GM18951 (cell line): ENCODE results near the gene COLGALT1.
"Not testable (repeated sequence)": the region's sequence is repeated elsewhere in the genome, so short reads cannot be mapped to it uniquely, and the experiment has no call there.

ENCODE experiments used
- POLR2A ChIP-seq: IDR thresholded peaks from 4 replicates; pipeline ENCODE4 v1.6.1; 2011; ENCODE audit warnings: mild to moderate bottlenecking; ENCODE audit not compliant: insufficient read length, insufficient read depth; ENCODE audit errors: extremely low read depth
- in situ Hi-C: fragments of 300-500 bp; cut with MboI; formaldehyde crosslinking; loops from one replicate; pipeline ENCODE4 v1.12.0; 2022; ENCODE audit warnings: low sequenced_read_pairs, mixed read lengths, inconsistent platforms; ENCODE audit not compliant: unreplicated experiment

COLGALT1 gene

DNA sequence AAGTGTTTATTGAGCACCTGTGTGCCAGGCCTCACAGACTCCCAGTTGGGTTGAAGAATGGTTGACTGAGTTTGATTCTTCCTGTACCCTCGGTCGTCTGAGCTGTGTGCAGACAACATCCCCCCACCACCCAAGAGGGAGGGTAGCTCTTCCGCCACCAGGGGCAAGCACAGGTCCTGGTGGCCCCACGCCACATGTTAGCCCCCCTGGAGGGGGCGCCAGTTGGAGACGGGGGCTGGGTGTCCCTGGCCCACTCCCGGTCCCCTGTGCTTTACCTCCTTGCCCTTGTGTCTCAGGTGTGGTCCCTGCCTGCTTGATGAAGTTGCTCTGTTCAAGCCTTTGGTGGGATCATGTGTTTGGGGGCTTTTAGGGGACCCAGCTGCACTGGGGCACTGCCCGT is 27.2 kb downstream of the COLGALT1 start:
- no peak for TF ChIP-seq POLR2A
- in situ Hi-C loops, result no loop called here

DNA sequence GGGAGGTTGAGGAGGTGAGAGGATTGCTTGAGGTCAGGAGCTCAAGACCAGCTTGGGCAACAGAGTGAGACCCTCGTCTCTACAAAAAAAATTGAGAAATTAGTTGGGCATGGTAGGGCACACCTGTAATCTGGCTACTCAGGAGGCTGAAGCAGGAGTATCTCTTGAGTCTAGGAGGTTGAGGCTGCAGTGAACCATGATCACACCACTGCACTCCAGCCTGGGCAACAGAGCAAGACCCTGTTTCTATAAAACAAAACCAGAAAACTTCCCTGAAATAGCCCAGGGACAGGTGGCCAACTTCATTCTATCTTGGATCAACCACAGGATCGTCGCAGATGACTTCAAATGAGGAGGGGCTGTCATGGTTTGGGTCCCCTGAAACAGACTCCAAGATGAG is 28.7 kb downstream of the COLGALT1 start:
- no peak for TF ChIP-seq POLR2A
- in situ Hi-C loops, result no loop called here

- in situ Hi-C loops, result not testable (repeated sequence)
Measured at GRCh38 chr19:17585395-17585794, 29.9 kb downstream of the COLGALT1 start.

DNA sequence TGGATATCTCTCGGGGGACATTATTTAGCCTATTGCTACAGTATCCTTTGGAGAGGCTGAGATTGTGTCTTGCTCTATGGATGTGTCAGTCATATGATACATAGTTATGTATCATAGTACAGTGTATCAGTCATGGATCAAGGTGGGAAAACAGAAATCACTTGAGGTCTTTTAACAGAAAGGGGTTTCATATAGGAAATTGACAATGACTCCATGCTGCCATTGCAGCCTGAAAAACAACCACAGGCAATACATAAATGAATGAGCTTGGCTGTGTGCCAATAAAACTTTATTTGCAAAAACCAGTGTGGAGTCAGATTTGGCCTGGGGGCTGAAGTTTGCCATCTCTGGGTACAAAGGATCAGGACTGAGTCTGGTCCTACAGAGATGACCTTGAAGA is 35.4 kb downstream of the COLGALT1 start:
- no peak for TF ChIP-seq POLR2A
- in situ Hi-C loops, result no loop called here

DNA sequence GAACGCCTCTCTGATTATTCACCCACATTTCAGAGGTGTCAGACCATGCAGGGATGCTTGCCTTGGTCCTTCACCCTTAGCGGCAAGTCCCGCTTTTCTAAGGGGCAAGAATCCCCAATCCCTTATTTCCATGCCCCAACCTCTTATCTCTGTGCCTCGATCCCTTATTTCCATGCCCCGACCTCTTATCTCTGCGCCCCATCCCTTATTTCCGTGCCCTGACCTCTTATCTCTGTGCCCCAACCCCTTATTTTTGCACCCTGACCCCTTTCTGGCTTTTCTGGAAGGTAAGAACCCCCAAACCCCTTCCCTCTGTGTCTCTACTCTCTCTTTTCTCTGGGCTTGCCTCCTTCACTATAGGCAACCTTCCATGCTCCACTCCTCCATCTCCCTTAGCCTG is 38.8 kb downstream of the COLGALT1 start:
- in situ Hi-C loops, result not testable (repeated sequence)

- in situ Hi-C loops, result not testable (repeated sequence)
Measured at GRCh38 chr19:17598063-17598462, 42.6 kb downstream of the COLGALT1 start.

DNA sequence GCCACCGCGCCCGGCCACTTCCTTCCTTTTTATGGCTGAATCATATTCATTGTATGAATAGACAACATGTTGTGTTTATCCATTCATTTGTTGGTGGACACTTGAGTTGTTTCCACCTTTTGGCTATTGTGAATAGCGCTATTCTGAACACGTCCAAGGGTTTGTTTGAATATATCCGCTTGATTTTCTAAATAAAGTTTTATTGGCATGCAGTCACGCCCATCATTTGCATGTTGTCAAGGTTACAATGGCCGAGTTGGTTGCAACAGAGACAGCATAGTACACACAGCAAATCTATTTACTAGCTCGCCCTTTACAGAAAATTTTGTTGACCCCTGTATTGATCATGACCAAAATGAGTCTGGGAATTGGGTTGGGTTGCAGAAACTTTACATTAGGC is 43.5 kb downstream of the COLGALT1 start:
- in situ Hi-C loops, result no loop called here
- no peak for TF ChIP-seq POLR2A

DNA sequence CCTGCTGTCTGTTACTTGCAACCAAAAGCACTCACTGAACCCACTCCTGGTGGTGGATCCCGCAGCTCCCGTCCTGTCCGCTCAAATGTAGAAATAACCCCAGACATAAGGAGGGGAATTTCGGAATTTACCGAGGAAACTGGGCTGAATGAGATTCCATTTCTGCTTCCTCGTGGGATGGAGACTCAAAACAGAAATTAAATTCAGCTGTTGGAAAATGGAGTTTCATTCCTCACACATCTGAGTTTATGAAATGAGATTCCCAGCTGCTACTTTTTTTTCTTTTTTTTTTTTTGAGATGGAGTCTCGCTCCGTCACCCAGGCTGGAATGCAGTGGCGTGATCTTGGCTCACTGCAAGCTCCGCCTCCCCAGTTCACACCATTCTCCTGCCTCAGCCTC is 44.3 kb downstream of the COLGALT1 start:
- in situ Hi-C loops, result no loop called here

DNA sequence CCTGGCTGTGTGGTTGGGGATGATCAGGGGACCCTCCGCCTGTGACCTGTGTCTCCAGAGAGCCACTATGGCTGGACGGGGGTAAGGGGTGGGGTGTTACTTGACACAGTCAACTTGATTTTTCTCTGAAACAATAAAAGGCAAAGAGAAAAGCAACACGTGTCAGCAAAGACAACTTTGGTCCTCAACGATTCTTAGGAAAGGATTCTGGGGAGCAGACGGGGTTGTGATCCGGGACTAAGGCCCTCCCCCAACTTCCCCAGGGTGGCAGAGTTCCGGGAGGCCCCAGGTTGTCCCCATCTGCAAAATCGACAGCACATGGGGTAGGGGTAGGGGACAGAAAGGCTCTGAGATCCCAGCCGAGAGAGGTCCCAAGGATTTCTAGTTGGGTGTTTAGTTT is 46.2 kb downstream of the COLGALT1 start:
- no peak for TF ChIP-seq POLR2A
- in situ Hi-C loops, result no loop called here

More for the DNA sequence above, 44.3 kb downstream of the COLGALT1 start:
- TF ChIP-seq POLR2A, result no peak

GRCh38 chr19:17602217-17602616 is 46.8 kb downstream of the COLGALT1 start:
- in situ Hi-C loops, result no loop called here
- no peak for TF ChIP-seq POLR2A

- in situ Hi-C loops, result no loop called here
- no peak for TF ChIP-seq POLR2A
Measured at GRCh38 chr19:17602872-17603510, 47.5 kb downstream of the COLGALT1 start.

GRCh38 chr19:17604372-17605025 is 49.0 kb downstream of the COLGALT1 start:
- in situ Hi-C loops, result no loop called here
- TF ChIP-seq POLR2A, result no peak

GRCh38 chr19:17605117-17605516 is 49.7 kb downstream of the COLGALT1 start:
- TF ChIP-seq POLR2A, result no peak
- in situ Hi-C loops, result no loop called here

DNA sequence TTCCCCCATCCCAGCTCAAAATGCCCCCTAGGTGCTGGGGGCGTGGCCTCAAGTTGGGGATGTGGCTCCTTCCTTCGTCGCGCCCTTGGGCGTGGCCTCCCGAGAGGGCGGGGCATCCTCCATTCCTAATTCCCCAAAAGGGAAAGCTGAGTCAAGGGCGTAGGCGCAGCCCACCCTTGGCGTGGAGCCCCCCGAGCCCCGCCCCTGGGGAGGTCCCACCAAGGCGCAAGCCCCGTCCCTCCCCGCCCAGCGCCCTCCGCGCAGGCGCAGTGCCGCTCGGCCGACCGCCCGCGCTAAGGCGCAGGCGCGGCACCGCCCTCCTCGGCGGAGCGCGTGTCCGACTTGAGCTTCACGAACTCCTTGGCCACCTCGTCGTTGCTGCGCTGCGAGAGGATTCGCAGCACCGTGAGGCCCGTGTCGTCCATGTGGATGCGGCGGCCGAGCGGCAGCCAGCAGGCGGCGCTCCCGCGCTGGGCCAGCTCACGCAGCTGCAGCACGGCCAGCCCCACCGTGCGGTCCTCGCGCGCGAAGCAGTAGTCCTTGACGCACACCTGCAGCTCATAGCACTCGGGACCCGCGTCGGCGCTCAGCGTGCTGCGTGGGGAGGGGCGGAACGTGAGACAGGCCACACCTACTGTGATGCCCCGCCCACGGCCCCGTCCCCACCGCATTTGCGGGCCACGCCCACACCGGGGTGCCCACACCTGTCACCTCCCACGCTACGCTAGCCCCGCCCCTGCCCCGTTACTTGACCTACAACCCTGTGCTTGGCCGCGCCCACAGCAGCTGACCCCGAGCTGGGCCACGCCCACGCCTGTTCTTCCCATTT is 50.5 kb downstream of the COLGALT1 start:
- peak; percentile 69 for TF ChIP-seq POLR2A
- in situ Hi-C loops, result no loop called here
